NK-92 (cell line): Measurements from ENCODE around the gene RCAN1.
"Not testable (repeated sequence)": the region's sequence is repeated elsewhere in the genome, so short reads cannot be mapped to it uniquely, and the experiment has no call there.

ENCODE experiments used
- DNase-seq: peaks from one replicate; lab custom pipeline; 2025; ENCODE audit not compliant: unreplicated experiment; lab: John Stamatoyannopoulos, UW

The RCAN1 gene

DNA sequence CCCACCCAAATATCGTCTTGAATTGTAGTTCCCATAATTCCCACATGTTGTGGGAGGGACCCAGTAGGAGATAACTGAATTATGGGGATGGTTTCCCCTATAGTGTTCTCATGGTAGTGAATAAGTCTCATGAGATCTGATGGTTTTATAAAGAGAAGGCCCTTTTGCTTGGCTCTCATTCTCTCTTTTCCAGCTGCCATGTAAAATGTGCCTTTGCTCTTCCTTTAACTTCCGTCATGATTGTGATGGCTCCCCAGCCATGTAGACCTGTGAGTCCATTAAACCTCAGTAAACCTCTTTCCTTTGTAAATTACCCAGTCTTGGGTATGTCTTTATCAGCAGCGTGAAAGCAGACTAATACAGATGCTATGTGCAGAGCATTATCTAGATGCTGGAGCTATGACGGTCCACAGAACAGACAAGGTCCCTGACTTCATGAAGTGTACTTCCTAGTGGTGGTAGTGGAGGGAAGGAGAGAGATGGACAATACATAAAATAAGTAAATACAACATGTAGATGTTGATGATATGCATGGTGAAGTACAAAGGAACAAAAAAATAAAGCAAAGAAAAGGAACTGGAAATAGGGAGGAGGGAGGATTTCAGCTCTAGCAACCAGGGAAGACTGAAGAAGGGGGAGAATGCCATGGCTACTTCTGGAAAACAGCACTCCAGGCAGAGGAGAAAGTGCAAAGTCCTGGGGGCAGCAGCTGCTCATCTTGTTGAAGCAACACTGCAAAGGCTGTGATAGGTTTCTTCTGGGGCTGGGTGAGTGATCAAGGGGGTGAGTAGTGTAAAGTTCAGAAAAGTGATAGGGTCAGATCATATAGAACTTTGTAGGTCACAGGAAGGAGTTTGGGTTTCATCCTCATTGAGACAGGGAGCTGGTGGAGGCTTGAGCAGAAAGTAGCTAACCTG is 6.8 kb upstream of the RCAN1 start:
- no peak for DNase-seq

DNA sequence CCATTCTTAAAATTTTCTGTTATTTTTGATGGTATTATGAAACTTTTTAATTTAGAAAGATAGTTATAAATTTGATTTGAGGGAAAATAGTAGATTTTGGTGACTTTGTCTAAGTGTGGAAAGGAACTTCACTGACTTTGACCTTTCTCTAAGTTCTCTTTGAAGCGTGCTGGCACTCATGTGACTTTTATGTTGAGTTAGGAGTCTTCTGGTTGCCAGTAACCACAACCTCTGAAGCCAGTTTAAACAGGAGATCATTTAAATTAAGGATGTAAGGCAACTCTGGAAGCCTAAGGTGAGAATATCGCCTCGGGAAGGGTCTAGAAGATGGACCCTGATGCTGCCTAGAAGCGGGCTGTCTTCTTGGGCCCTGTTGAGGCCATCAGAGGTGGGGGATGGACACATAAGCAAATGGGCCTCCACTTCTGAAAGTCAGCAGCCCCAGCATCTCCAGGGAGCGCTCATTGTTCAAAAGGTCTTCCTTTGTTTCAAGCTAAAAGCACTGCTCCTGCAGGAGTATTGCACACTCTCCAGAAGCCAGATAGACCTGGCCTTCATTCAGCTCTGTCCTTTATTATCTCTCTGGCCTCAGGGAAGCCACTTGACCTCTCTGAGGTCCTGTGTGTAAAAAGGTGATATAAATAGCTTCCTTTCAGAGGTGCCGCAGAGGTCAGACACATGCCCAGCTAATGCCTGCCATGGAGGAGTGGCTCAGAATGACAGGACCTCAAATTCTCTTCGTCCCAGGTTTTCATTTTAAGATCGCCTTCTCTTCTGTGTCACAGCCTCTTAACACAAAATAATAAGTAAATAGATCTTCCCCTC is 5.1 kb upstream of the RCAN1 start:
- DNase-seq, result no peak

DNA sequence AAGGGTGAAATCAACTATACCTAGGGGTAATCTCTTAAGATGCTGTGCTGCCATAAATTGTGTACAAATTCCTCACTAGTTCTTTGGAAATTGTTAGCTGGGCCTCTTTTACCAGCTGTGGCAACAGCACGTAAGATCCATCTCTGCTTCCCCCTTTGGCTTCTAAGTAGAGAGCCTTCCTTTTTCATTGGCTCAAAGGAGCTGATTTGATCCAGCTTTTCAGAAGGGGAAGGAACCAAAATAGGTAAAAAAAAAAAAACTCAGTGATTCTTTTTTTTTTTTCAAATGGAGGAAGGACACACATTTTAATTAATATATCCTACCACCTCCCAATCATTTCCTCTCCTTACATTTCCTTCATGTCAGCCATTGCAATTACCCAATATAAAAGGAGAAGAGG is 4.0 kb upstream of the RCAN1 start:
- DNase-seq, result no peak

DNA sequence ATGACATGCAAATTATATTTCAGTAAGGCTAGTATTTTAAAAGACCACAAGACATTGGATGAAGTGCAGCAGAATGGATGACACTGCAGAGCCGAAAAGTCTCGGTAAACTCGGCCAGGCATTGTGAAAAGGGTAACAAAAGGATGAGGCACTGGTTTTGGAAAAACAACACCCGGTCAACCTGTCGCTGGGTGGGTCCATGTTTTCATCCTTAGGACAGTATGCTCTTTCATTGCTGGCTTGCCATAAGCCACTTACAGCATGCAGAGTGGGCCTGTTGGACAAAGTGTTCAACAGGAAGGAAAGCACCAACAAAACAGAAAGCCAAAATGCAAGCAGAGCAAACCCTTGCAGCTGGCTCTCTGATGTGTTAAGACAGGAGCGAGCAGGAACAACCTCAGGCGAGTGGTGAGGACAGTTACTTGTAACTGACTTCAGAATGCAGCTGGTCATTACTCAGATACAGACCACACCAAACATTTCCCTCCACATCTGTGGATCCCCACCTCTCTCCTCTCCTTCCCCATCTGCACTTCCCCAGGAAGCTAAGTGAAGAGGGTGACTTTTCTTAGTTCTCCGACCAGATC is 2.9 kb upstream of the RCAN1 start:
- no peak for DNase-seq

DNA sequence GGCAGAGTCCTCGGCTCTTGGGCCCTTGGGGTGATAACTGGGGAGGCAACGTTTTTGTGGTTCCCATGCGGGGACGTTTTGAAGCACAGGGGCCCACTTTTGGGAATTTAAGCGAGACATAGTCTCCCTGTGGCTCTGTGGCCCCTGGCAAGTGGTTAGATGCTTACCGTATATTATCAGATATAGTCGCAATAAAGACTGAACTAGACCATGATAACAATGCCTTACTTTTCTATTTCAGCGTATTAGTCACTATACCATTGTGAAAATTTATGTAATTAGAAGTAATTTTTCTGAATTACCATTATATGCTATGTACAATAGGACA is 538 bp upstream of the RCAN1 start:
- no peak for DNase-seq

DNA sequence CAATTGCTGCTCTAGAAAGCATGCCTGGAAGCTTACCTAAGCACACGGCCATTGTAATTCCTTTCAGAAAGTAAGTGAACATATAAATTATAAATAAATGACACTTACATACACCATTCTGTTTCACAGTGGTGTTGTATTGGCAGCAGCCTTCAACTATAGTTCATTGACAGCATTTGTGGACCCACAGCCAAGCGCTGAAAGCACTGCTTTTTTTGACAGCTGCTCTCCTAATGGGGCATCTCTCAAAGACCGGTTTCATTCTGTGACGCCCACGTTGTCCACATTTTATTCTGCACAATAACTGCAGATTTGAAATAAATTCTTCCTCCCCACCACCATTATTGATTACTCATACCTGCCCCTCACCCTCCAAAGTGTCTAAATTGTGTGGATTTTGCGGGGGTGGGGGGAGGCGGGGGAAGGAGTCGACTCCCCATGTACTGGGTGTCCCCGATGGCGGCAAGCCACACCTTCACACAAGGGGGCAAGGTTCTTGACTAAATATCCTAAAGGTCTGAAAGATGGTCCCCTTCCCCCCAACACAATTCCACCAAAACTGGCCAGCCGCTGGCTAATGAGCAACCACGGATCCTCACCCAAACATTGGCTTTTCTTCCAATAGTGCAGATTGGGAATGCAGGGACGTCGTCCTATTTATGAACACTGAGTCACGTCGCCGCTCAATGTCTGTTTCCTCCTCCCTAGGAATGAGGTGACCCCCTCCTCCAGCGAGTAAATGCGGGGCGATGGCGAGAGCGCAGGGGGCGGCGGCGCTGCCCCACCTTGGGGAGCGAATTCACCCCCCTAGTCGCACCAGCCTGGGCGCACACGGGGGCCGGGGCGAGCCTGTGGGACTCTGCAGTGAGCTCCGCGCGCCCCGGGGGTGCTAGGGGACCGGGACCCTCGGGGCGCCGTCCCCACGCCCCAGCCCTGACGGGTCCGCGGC is 960 bp downstream of the RCAN1 start:
- DNase-seq, result no peak

DNA sequence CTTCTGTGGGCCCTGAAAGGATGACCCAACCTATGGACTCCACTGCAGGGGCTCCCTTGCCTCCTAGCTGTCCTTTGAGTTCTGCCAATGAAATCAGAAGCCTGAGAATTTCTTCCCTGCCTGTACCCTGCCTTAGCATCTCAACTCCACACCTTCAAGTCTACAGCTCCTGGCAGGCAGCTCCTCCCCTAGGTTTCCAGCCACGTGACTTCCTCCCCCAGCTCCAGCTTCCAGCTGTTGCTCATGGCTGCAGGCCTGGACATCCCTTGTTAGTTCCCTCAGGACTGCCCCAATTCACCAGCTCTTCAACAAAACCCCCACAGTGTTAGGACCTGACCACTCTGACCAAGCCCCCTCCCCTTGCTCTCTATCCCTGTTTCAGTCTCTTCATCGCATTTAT is 2.4 kb downstream of the RCAN1 start:
- no peak for DNase-seq

DNA sequence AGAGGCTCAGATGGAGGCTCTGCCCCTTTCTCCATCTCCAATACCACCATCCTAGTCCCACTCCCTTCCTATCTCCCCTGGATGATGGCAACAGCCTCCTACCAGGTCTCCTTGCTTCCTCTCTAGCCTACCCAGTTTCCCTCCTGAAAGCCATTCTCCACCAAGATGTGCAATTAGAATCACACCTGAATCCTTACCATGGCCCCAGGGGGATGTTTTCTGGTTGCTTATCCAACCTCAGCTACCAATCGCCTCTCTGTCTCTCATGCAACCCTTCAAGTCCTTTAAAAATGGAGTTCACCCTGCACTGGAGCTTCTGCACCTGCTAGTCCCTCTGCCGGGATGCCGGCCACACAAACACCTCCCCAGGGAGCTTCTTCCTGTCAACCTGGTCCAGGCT is 2.9 kb downstream of the RCAN1 start:
- DNase-seq, result no peak

DNA sequence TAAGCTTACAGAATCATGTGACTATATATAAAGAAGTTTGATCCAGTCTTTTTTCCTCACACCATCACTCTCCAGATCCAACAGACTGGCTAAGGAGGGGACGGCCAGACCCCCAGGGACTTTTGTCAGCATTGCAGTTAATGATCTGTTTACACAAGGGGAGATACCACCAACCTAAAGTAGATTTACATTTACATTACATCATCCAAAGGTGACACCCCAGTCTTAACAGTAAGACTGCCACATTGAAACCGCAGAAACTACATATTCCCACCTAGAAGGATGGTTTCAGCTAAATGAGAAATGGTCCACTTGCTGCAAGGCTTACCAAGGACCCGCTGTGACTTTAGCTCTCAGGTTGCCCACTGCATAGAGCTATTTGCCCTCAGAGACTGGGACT is 3.4 kb downstream of the RCAN1 start:
- DNase-seq, result no peak

DNA sequence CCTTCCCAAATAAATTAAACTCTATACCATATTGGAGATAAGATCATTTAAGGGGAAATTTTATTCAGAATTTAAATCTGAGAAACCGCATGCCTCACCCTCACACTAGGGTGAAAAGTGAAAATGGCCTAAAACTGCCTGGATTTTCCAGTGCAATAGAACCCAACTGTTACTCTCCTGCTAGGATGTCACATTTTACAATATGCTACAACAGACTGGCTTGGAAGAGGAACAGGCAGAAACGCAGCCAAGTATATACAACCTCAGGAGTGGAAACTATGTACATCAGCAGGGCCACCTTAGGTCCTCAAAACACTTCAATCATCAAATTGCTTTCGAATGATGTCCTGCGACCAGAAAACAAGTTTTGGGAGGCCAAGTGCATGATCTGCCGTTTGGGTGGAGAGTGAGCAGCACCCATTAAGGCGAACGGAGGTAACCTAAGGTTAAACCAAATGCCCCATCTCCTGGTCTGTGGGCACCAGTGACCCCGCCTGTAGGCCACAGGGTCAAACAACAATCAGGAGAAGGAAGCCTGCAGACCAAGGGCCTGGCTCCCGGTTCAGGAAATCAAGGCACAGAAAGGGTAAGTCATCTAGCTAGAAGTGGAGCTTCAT is 4.9 kb downstream of the RCAN1 start:
- DNase-seq, result no peak

DNA sequence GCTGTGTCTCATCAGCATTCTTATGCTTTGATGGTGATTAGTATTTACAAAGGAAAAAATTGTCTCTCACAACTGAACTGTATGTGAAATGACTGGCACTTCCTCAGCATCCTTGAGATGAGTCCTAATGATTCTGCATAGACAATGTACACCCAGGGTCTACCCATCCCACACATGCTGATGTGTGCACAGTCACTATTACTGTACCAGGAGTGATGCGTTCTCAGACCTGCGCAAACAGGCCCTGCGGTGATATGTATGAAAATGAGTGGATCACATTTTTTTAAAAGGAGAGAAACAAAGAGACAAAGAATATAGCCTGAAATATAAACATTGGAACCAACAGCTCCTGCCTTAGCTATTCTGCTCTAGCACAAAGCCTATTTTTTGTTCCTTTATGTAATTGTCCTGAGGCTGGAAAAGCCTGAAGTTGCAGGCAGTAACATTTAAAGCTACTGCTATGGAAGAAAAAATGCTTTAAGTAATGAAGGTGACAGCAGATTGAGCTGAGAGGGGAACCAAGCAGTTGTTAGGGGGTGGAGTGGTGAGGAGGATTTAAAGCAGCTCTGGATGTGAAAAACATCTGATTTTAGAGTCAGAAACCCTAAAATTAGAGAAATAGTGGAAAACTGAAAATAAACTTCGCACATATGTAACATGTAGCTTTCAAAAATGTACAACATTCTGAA is 5.5 kb downstream of the RCAN1 start:
- no peak for DNase-seq

DNA sequence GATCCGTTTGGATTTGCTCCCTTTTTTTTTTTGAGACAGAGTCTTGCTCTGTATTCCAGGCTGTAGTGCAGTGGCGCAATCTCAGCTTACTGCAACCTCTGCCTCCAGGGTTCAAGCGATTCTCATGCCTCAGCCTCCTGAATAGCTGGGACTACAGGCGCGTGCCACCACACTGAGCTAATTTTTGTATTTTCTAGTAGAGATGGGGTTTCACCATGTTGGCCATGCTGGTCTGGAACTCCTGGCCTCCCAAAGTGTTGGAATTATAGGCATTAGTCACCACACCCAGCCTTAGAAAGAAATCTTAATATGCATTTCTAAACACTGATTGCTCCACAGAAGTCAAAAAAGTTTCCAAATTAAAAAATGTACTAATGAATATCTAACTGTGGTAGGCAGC is 7.5 kb downstream of the RCAN1 start:
- DNase-seq, result not testable (repeated sequence)

DNA sequence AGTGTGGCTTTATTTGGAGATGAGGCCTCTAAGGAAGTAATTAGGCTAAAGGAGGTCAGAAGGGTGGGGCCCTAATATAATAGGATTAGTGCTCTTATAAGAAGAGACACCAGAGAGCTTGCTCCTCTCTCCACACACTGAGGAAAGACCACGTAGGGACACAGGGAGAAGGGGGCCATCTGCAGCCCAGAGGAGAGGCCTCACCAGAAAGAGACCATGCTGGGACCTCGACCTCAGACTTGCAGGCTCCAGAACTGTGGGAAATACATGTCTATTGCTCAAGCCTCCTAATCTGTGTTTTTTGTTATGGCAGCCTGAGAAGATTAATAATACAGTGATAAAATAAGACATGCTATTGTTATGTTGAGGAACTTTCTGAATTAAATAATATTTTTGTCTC is 8.3 kb downstream of the RCAN1 start:
- no peak for DNase-seq

DNA sequence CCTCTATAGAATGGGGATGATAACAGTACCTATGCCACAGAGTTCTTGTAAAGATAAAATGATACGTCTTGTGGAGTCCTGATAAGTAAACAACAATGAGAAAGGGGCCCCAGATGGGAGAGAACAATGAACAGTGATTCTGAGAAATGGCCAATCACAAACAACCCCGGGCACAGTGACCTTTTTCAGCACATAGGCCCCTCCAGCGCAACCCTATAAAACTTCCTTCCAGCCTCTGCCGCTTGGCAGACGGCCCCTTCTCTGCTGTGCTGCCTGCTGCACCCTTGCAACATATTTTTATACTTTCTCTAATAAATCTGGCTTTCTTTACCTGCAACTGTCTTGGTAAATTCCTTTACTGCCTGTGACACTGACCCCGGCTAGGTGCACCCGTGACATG is 8.9 kb downstream of the RCAN1 start:
- no peak for DNase-seq

DNA sequence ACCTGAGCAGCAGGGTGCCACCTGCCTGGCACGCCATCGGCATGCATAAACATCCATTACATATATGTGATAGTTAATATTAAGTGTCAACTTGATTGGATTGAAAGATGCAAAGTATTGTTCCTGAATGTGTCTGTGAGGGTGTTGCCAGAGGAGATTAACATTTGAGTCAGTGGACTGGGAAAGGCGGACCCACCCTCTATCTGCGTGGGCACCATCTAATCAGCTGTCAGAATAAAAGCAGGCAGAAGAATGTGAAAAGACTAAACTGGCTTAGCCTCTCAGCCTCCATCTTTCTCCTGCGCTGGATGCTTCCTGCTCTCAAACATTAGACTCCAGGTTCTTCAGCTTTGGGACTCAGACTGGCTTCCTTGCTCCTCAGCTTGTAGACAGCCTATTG is 10.0 kb downstream of the RCAN1 start:
- DNase-seq, result not testable (repeated sequence)

DNA sequence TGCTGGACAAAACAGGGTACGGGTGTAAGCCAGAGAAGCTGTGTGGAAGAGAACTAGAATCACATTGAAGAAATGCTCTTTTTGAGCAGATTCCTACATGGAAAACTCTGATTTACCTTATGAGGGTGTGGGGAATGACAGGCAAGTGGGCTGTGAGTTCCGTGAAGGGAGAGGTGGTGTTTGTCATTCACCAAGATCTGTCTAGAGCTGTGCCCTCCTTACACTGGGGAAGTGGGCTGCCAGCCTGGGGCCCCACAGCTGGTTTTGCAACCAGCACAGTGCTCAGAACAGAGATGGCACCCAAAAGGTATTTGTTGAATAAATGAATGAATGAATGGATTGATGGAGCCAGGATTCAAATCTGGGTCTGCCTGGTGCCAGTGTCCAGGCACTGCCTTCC is 10.4 kb downstream of the RCAN1 start:
- DNase-seq, result no peak

DNA sequence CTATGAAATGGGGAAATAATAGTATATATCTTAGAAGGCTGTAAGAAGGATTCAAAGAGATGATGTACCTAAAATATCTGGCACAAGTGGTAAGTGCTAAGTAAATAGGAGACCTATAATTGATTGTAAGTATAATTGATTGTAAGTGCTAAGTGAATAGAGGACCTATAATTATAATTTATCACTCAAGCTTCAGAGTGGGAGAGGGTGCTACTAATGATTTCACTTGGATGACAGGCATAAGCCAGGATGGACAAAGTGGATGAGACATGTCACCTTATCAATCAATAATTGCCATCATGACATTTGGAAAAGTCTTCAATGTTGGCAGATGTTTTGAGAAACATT is 11.2 kb downstream of the RCAN1 start:
- DNase-seq, result no peak

DNA sequence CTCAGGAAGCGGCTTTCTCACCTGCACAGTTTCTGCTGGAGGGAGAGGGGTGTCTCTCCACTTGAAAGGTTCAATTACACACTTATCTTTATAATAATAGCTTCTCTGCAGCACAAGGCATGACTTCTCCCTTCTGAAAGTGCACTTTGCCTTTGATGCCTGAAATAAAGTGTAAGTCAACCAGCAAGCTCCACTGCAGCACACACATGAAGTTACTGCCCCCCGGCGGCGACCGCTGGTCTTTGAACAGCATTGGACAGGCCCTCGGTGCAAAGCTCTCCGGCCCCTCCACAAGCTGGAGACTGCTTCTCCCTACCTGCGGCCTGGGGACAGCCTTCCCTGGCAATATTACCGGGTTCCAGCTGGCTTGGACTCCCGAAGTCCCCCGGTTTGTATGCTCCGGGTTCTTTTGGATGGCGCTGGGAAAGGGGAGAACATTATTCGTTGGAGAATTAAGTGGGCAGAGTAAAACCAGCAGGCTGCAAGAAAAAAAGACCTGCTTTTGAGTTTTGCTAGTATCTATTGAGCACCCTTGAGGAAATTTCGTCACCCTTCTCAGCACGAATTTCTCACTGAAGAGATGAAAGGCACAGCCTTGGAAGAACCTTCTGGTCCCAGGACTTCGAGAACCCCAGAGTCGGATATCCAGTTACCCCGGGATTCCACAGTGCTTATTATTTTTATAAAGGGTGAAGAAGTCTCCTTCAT is 11.8 kb downstream of the RCAN1 start:
- no peak for DNase-seq

DNA sequence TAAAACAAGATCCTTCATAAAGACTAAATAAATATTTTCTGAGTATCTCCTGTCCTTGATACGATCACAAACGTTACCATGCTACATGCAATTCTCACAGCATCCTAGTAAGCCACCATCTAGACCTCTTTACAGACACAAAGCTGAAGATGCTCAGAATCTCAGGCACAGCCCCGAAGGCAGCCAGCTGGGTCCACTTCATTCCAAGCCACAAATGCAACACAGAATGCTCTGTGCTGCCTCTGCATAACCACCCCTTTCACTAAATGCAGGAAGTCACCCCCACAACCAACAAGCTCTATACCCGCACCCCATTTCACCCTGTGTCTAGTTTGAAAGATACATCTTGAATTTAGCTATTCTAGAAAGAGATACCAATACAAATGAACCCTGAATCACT is 12.9 kb downstream of the RCAN1 start:
- DNase-seq, result no peak
